K562 (cell line): Measurements from ENCODE around the gene CCDC33. TPM values are rescaled to one million over a fixed set of nuclear protein-coding genes. Genes with fewer than 3 reads are reported as not detected.

Source experiments
- CHD1 ChIP-seq: fragments of 200-600 bp; sonication (generic); IDR thresholded peaks from one replicate; pipeline ENCODE4 v1.6.1; 2012; ENCODE audit warnings: mild to moderate bottlenecking, moderate library complexity, low read length, inconsistent platforms
- DACH1 ChIP-seq: fragments of 450-650 bp; IDR thresholded peaks from 2 replicates; pipeline ENCODE4 v1.6.1; 2018; ENCODE audit not compliant: partially characterized antibody
- HMGXB4 ChIP-seq: sonication (generic); formaldehyde crosslinking; IDR thresholded peaks from 2 replicates; pipeline ENCODE4 v1.8.1; 2023; ENCODE audit warnings: mild to moderate bottlenecking, missing genetic modification reagents
- KAT2B ChIP-seq: IDR thresholded peaks from one replicate; pipeline ENCODE4 v1.6.1; 2012; ENCODE audit warnings: low read depth, mild to moderate bottlenecking, control low read depth, inconsistent platforms, low read length, moderate library complexity
- MTA3 ChIP-seq: fragments of 450-650 bp; formaldehyde crosslinking; IDR thresholded peaks from 2 replicates; pipeline ENCODE4 v1.6.1; 2017; ENCODE audit warnings: mild to moderate bottlenecking, borderline replicate concordance
- POLR2AphosphoS5 ChIP-seq: IDR thresholded peaks from 2 replicates; pipeline ENCODE4 v1.6.1; 2011; ENCODE audit warnings: mild to moderate bottlenecking, low read depth, low read length, moderate library complexity; ENCODE audit not compliant: control insufficient read depth, insufficient read depth
- SIX5 ChIP-seq, 2 experiments: IDR thresholded peaks; 2 replicates each; pipeline ENCODE4 v1.6.1; 2011; ENCODE audit warnings: low read length in 2 of 2, borderline replicate concordance in 1 of 2, low read depth in 1 of 2, mild to moderate bottlenecking in 1 of 2, moderate library complexity in 1 of 2; ENCODE audit not compliant: insufficient read depth in 1 of 2
- SMAD1 ChIP-seq: fragments of 150-350 bp; IDR thresholded peaks from 2 replicates; pipeline ENCODE4 v1.6.1; 2014; ENCODE audit warnings: low read length, low read depth; ENCODE audit not compliant: partially characterized antibody
- polyA plus RNA-seq, 8 experiments: library from polyadenylated mRNA; depleted of rRNA in 4 of 8; stranded (reverse) in 5 of 8; unstranded in 3 of 8; fragments of >200 nt; fragmentation: Nextera tagmentation in 2 of 8; fragmentation: Illumina TruSeq in 1 of 8; extraction: Ambion mirVana in 2 of 8; extraction: Trizol in 1 of 8; gene quantifications; 2 replicates each; pipeline versions ENCODE4 v1.2.1 to v1.2.3, GENCODE V29; 2011 to 2014; ENCODE audit warnings: inconsistent platforms in 1 of 8, missing spikeins in 1 of 8
- total RNA-seq, 7 experiments: library from RNA; depleted of rRNA in 6 of 7; stranded (reverse); fragments of >200 nt in 6 of 7; fragmentation: Illumina TruSeq in 2 of 7; extraction: Trizol in 2 of 7; gene quantifications; 2 replicates each; pipeline versions ENCODE4 v1.2.1 to v1.2.3, GENCODE V29; 2011 to 2021; ENCODE audit warnings: low replicate concordance in 1 of 7
- TF ChIP-seq, protein P1 (sequence below): fragments of 450-650 bp; IDR thresholded peaks from 2 replicates; pipeline ENCODE4 v1.6.1; 2016; ENCODE audit warnings: antibody characterized with exemption

CCDC33 gene
- total and polyA plus RNA-seq, 9 of the 15 experiments (the other 6 are each of a cell fraction or from before 2014, with no cell fraction given) = 0.08 to 1.1 (median 0.15) TPM; not detected in 4

DNA sequence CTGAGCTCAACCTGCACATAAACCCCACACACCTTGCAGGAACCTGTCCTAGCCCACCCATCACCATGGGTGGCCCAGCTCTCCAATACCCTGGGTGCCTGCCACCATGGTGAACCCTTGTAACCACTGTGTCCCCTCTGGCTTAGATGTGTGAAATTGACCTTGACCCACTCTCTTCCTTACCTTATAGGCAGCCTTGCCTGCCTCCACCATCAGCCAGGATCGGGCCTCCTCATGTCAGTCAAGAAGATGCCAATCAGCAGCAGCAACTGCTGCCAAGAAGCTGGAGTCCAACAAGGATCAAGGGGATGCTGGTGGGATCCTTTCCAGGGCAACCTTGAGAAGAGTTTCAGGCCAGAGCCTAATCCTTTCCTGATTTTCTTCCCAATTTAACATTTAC is 140.1 kb downstream of the CCDC33 start (continued):
- TF ChIP-seq, protein P1, sequence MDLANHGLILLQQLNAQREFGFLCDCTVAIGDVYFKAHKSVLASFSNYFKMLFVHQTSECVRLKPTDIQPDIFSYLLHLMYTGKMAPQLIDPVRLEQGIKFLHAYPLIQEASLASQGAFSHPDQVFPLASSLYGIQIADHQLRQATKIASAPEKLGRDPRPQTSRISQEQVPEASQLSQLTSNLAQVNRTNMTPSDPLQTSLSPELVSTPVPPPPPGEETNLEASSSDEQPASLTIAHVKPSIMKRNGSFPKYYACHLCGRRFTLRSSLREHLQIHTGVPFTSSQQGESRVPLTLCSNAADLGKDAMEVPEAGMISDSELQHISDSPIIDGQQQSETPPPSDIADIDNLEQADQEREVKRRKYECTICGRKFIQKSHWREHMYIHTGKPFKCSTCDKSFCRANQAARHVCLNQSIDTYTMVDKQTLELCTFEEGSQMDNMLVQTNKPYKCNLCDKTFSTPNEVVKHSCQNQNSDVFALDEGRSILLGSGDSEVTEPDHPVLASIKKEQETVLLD = no peak
- TF ChIP-seq POLR2AphosphoS5 = no peak
- TF ChIP-seq KAT2B = no peak
- no peak for TF ChIP-seq MTA3
- no peak for TF ChIP-seq CHD1
- TF ChIP-seq DACH1 = no peak
- no peak for TF ChIP-seq SIX5 (IDR thresholded peaks at IDR 0.05; ENCODE audit: borderline replicate concordance in 1 of 2, insufficient read depth in 1 of 2, low read depth in 1 of 2, low read length in 2 of 2)
- TF ChIP-seq SMAD1 = no peak
- TF ChIP-seq HMGXB4 (CRISPR knock-in tag) = no peak
